NCI-H1436 treated with DMSO at 0.1 percent for 48 hours (cell line): ENCODE results near the gene FASTK.
"Not testable (repeated sequence)": the region's sequence is repeated elsewhere in the genome, so short reads cannot be mapped to it uniquely, and the experiment has no call there.

Source experiments
- DNase-seq: peaks from one replicate; lab custom pipeline; 2025; lab: John Stamatoyannopoulos, UW

FASTK gene

DNA sequence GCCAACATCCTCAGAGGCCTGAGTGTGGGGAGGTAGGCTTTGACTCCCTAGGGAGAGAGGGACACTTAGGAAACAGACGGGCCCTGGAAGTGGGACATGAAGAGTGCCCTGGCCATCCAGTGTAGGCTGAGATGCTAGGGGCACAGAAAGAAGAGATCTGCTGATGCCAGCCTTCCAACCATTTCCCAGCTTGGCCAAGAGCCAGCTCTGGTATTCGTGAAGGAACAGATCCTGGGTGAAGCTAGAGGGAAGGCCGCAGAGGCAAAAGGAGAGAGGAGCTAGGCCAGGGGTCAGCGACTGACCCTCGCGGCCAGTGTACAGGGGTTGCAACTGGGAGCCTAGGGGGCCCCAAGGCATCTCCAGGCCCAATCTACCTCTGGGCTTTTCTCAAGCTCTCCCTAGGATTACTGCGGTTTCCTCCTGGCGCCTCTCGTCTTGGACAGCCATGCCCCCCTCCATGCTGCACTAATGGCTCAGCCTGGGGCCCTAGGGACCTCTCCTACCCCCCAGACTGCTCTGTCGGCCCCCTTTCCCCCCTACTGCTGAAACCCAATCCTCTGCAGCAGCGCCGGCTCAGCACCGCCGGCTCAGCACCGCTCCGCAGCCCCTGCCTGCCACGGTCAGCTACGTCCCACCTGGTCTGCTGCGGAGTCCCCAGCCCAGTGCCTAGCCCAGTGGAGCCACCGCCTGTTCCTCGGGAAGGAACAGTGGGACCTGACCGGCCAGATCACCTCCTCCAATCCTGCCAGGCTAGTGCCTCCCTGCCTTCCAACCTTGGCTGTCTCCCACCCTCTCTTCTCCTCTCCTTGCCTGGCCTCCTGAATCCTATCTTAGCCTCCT, 32.4 kb downstream of the FASTK start, which contains the start of gene ASIC3:
Gene ASIC3 (plus strand): TSS at position 556 of the 840 bp plus-strand sequence. CDS start 355 bp downstream, outside the sequence.
- DNase-seq: no peak

DNA sequence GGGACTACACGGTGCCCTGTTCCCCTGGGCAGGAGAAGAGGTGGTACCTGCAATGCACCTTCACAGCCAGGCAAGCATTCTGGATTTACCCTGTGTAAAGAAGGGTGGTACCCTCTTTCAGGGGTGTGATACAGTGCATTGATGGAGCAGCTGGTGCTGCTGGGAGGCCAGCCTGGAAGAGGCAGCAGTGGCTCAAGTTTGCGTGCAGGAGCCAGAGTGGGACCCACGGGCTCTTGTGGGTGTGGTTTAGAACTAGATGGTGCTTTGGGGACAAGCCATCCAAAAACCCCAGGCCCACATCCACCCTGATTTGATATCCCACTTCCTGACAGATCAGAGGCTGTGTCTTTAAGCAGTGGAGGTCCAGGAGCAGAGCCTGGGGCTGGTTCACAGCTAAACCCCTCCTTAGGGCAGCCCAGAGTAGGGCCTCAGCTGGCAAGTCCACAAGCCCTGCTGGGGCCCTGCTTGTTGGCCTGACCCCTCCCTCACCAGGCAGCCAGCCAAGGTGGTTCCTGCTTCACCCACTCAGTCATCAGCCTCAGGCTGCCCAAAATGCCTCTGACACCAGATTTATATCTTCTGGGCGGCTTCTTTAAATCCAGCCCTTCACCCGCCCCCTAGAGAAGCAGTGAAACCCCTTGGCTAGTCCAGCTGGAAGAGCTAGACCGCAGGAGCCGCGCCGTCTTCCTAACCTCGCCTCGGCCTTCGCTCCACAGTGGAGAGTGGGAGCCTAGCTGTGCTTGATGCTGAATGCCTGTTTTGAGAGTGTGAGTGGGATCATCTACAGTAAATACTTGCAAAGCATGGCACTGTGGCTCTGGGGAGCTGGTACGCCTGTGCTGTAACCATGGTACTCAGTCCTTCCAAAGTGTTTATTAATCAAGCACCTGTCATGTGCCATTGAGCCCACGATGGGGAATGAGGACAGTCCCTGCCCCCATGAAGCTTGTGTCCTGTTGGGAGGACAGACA, 33.7 kb downstream of the FASTK start:
- no peak for DNase-seq

DNA sequence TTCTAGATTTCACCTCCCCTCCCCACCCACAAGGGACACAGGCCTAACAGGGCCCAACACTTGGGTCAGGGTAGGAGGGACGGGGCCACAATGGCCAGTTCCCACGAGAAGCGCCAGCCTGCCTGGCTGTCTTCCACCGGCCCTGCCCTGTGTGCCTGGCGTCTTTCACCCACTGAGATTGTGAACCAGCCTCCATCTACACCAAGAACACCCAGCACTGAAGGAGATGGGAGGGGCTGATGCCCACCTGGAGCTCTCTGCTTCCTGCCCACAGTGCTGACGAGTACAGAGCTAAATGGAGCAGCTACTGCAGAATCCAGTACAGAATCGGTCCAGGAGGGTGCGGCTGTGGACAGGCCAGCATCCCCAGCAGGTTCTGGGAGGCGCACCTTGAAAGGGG, 34.6 kb downstream of the FASTK start:
- DNase-seq: no peak

DNA sequence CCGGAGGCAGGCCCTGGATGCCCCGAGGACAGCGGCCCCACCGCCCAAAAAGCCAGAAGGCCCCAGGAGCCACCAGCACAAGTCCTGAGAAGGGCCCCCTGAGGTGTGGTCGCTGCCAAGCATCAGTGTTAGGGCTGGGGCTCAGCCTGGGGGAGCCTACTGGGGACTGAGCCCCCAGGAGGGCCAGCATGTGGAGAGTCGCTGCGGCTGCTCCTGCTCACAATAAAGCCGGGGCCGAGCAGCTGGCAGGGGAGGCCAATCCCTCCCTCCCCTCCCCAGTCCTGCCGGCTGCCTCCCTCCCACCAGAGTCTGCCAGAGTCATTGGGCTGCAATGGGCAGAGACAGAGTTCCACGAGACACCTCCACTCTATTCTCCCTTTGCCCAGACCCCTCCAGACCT, 35.3 kb downstream of the FASTK start:
- no peak for DNase-seq

DNA sequence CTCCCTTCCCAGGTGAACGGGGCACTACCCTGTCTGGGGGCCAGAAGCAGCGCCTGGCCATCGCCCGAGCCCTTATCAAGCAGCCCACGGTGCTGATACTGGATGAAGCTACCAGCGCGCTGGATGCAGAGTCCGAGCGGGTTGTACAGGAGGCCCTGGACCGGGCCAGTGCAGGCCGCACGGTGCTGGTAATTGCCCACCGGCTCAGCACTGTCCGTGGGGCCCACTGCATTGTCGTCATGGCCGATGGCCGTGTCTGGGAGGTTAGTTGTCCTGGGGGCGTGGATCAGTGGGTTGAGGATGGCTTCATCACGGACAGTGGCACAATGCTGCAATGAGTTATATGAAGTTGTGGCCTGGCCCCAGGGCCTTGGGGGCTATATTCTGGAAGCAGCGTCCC, 36.6 kb downstream of the FASTK start:
- DNase-seq: no peak

GRCh38 chr7:151043449-151043848, 37.2 kb downstream of the FASTK start:
- DNase-seq: not testable (repeated sequence)

GRCh38 chr7:151040616-151041375, 39.8 kb downstream of the FASTK start:
- no peak for DNase-seq

DNA sequence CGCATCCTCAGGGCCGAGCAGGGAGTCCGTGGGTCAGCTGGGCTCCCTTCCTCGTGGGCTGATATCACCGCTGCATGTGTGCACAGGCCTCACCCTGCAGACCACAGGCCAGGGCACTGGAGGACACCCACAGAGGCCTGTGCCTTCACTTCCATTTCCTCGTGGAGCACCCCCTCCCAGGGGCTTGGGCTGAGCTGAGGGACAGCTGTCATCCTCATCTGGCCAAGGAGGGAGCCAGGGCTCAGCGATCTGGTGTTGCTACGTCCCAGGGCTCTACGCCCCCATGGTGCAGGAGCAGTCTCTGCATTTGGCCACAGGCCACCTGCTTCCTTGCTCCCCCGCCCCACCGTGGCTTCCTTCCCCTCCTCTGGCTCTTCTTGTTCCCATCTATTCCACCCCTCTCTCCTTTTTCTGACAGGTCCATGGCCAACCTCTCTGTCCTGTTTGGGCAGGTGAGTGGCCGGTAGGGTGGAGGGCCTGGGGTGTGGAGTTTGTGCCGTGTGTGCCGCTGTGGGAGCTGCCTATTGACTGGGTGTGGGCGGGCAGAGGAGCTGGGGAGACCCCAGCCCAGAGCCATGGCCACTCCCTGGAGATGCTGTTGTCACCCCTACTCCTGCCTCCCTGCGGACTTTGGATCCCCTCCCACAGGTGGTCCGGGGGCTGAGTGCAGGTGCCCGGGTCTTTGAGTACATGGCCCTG, 40.6 kb downstream of the FASTK start:
- no peak for DNase-seq

DNA sequence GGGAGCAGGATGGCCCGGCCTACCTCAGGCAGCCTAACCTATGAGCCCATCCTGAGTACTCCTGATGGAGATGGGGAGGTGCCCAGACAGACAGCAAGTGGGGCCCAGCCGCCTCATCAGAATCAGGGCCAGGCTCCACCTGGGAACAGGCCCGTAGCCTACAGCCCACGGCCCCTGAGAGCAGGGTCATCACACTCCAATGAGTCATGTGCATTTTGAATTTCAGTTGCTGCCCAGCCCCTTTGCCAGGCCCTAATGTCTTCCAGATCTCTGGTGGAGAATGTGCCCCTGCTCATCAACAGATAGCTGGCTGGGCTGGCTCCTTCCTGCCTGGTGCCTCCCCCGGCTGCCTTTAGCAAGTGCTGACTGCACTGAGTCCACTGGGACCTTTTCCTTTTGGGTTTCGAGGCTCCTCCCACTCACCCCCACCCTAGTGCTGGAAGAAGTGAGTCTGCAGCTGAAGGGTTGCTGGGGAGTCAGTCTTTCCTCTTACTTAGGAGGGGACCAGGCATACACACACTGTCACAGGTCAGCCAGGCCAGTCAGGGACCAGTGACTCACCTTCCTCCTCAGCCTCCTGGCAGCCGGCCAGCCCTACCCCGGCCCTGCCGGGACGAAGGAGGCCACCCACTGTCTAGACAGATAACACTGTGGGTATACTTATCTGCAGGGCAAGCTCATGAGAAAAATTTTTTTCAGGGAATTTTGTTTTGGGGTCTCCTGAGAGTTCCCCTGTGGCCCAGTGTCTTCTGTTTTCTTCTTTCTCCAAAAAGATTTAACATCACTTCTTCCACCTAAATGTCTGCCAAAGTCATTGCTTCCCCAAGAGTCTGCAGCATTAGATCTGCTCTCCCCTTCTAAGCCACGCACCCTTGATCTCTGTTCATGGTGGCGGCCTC, 41.4 kb downstream of the FASTK start:
- no peak for DNase-seq

DNA sequence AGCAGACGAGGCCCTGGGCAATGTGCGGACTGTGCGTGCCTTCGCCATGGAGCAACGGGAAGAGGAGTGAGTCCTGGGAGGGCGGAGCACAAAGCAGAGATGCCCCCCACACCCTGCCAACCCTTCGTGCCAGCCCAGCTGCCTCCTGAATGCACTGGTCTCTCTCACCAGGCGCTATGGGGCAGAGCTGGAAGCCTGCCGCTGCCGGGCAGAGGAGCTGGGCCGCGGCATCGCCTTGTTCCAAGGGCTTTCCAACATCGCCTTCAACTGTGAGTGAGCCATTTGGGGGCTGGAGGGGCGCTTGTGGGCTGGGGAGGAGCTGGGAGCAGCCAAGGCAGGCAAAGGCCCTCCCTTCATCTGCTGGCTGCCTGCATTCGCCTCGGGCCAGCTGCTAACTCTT, 44.7 kb downstream of the FASTK start:
- no peak for DNase-seq

DNA sequence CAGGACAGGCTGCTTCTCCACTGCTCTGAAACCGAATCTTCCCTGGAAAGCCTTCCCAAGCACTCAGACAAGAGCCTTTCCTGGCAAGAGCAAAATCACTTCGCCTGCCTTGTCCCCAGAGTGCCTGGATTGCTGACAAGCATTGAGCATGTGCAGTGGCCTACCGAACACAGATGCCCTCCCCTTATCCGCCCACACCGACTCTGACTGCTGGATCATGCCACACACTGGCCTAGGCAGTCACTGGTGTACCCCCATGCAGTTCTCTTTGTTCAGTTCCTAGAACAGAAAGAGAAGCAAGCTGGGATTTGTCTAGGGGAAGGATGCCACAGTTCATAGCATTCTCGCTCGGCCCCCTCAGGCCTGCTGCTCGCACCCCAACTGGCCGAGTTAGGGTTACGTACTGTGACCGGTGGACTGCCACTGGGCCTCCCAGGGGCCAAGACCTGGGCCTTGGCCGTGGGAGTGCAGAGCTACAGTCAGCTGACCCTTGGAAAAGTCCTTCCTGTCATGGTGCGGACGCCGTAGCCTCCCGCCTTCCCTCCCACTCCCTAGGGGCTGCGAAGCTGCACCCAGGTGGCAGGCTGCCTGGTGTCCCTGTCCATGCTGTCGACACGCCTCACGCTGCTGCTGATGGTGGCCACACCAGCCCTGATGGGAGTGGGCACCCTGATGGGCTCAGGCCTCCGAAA, 45.4 kb downstream of the FASTK start:
- no peak for DNase-seq

DNA sequence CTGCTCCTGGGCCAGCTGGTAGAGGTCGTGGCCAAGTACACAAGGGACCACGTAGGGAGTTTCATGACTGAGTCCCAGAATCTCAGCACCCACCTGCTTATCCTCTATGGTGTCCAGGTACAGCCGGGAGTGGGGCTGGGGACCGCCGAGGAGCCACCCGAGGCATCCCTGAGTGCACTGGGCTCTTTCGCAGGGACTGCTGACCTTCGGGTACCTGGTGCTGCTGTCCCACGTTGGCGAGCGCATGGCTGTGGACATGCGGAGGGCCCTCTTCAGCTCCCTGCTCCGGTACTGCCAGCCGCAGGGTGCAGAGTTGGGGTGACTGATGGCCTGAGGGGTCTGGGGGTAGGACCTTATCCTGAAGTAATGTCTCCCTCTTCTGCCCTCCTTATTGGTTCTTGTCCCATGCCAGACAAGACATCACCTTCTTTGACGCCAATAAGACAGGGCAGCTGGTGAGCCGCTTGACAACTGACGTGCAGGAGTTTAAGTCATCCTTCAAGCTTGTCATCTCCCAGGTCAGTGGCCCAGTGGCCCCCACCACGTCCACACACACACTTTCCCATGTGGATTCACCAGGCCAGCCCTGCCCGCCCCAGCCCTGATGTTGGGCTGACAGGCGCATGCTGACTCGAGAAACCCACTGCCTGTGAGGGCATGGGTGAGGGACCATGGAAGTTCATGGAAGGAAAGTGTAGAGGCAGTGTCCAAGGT, 46.1 kb downstream of the FASTK start:
- no peak for DNase-seq

GRCh38 chr7:151033864-151034249, 46.8 kb downstream of the FASTK start:
- DNase-seq: no peak

DNA sequence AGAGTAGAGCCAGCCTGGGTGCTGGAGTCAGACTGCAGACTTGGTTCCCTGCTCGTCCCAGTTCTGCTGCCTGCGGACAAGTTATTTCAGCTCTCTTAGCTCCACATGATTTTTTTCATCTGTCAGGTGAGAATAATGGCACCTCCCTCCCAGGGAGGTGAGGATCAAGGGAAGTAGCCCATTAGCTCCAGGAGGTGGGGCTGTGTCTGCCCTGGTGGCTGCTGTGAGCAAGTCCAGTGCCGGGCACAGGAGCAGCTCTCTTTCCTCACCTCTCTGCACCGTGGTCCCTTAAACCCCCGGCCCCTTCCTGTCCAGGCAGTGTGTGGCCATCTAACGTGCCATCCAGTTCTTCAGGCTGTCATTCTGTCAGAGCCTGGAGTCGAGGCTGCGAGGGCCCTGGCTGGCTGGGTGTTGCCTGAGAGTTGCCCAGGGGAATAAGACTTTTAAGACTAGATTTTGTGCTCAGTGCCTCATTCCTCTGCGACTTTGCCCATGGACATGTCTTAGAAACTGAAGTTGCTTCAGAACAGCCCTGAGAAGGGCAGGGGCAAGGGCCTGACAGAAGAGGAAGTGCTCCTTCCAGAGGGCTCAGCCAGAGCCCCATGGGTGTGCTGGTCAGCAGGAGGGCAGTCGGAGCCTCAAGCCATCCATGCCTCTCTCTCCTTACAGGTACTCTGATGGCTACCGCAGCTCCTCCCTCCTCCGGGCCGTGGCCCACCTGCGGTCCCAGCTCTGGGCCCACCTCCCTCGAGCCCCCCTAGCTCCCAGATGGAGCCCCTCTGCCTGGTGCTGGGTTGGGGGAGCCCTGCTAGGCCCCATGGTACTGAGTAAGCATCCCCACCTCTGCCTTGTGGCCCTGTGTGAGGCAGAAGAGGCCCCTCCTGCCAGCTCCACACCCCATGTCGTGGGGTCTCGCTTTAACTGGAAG, 47.4 kb downstream of the FASTK start:
- no peak for DNase-seq

DNA sequence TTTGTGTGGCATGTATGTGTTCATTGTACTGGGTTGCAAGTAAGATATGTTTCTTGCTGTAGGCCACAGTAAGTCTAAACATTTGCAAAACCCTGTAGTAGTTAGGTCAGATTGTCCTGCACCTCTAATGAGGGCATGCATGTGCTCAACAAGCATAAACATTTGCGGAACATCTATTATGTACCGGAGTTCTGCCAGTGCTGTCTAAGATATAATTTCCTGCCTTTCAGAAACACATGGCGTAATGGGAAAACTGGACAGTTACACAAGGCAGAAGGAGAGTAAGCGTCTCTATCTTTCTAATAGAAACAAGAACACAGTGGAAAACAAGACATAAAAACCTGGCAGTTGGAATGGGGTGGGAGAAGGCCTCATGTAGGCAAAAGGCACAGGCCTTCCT, 49.6 kb downstream of the FASTK start:
- DNase-seq: no peak

- no peak for DNase-seq
These were observed 51.6 kb downstream of the FASTK start for GRCh38 chr7:151028948-151029501.

- peak; percentile 90 for DNase-seq
These were observed 52.3 kb downstream of the FASTK start, which contains the start of gene ABCB8 for GRCh38 chr7:151028131-151028947. ABCB8 (plus strand) TSS chr7:151028450; CDS start chr7:151028516, 66 bp downstream.
